ENCODE results near the gene RXRB. TPM values are rescaled to one million over a fixed set of nuclear protein-coding genes. Genes with fewer than 3 reads are reported as not detected.

The RXRB gene
- total and polyA plus RNA-seq, 2 of the 8 experiments (the other 6 are each of a cell fraction or from before 2014, with no cell fraction given), result 13.0 to 18.1 TPM

DNA sequence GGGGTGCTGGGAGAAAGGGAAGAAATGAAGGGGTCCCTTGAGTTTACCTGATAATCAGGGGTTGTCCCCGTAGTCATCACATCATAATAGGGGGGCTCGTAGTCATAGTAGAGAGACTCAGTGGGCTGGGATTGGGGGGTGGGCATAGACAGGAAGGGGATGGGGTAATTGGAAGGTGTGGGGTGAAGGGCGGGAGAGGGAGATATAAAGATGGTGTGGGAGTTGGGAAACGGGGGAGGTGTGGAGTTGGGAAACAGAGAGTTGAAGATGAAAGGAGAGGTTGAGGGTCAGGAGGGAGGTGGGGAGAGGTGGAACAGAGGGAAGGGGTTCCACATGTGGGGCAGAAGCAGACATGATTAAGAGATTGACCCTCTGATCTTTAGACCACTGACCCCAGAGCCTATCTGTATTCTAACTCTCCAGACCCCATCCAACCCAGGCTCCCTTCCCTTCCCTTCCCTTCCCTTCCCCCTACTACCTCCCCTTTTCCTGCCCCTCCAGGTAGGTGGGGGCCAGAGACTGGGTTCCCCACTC lies 14.7 kb downstream of the RXRB start (continued):
- TF ChIP-seq, protein P1, sequence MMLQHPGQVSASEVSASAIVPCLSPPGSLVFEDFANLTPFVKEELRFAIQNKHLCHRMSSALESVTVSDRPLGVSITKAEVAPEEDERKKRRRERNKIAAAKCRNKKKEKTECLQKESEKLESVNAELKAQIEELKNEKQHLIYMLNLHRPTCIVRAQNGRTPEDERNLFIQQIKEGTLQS (IDR thresholded peaks at IDR 0.05; ENCODE audit: insufficient read depth, low read depth, low read length), result no peak

Data from H1 (cell line).